Fibroblast of lung (primary cell): ENCODE data around the gene RAMP2. TPM values are rescaled to one million over a fixed set of nuclear protein-coding genes. Genes with fewer than 3 reads are reported as not detected.

ENCODE experiments used
- DNase-seq, 2 donors: peaks; one replicate each; pipeline versions ENCODE4 v3.0.0 to v3.0.0-alpha.2; 2010; ENCODE audit warnings: low read depth in 2 of 2
- H2AFZ ChIP-seq: 2 replicates; pipeline ENCODE4 v1.5.1; 2012; ENCODE audit warnings: low read length, control low read depth, inconsistent platforms
- H3K27ac ChIP-seq: 2 replicates; pipeline ENCODE4 v1.5.1; 2011; ENCODE audit warnings: low read length, control low read depth; ENCODE audit not compliant: insufficient read depth
- H3K27me3 ChIP-seq: 2 replicates; pipeline ENCODE4 v1.5.1; 2011; ENCODE audit warnings: mild to moderate bottlenecking, low read length; ENCODE audit not compliant: control insufficient read depth, insufficient read depth
- H3K36me3 ChIP-seq: 2 replicates; pipeline ENCODE4 v1.5.1; 2011; ENCODE audit warnings: low read length; ENCODE audit not compliant: control insufficient read depth, insufficient read depth
- H3K4me1 ChIP-seq: 2 replicates; pipeline ENCODE4 v1.5.1; 2011; ENCODE audit warnings: low read length; ENCODE audit not compliant: control insufficient read depth, insufficient read depth; ENCODE audit errors: extremely low read depth
- H3K4me2 ChIP-seq: 2 replicates; pipeline ENCODE4 v1.5.1; 2011; ENCODE audit warnings: low read length, control low read depth; ENCODE audit not compliant: insufficient read depth; ENCODE audit errors: extremely low read depth
- H3K4me3 ChIP-seq, 4 experiments: fragments of 200-600 bp in 1 of 4; sonication (generic) in 1 of 4; replicated peaks in 1 of 4; 2 replicates each; pipeline ENCODE4 v1.5.1; 2011 to 2016; ENCODE audit warnings: low read length in 4 of 4, low read depth in 3 of 4, mild to moderate bottlenecking in 3 of 4, control low read depth in 2 of 4, inconsistent platforms in 1 of 4, mixed read lengths in 1 of 4; ENCODE audit not compliant: insufficient read depth in 1 of 4; ENCODE audit errors: control extremely low read depth in 1 of 4
- H3K79me2 ChIP-seq: 2 replicates; pipeline ENCODE4 v1.5.1; 2012; ENCODE audit warnings: mild to moderate bottlenecking, low read length, inconsistent platforms; ENCODE audit not compliant: control insufficient read depth, insufficient read depth
- H3K9ac ChIP-seq: 2 replicates; pipeline ENCODE4 v1.5.1; 2011; ENCODE audit warnings: mild to moderate bottlenecking, low read length, control low read depth; ENCODE audit not compliant: insufficient read depth
- H3K9me3 ChIP-seq: 2 replicates; pipeline ENCODE4 v1.5.1; 2012; ENCODE audit warnings: low read depth, low read length; ENCODE audit not compliant: control insufficient read depth, insufficient read depth
- H4K20me1 ChIP-seq: 2 replicates; pipeline ENCODE4 v1.5.1; 2011; ENCODE audit warnings: low read length; ENCODE audit not compliant: control insufficient read depth, insufficient read depth; ENCODE audit errors: extremely low read depth
- CTCF ChIP-seq, 2 donors: IDR thresholded peaks in 1 of 2; conservative IDR thresholded peaks in 1 of 2; 1 replicate in 1 of 2; 2 replicates in 1 of 2; pipeline ENCODE4 v1.5.1; 2011 to 2012; ENCODE audit warnings: low read length in 2 of 2, control low read depth in 1 of 2, inconsistent platforms in 1 of 2, low read depth in 1 of 2, mild to moderate bottlenecking in 1 of 2
- EZH2 ChIP-seq: IDR thresholded peaks from 2 replicates; pipeline ENCODE4 v1.5.1; 2012; ENCODE audit warnings: low read length, control low read depth, mild to moderate bottlenecking; ENCODE audit errors: missing control alignments
- polyA minus RNA-seq: library from RNA; depleted of rRNA, polyadenylated mRNA; stranded (reverse); fragments of >200 nt; gene quantifications from 2 replicates; pipeline ENCODE4 v1.2.3, GENCODE V29; 2011; ENCODE audit warnings: low replicate concordance
- polyA plus RNA-seq, 2 donors: library from polyadenylated mRNA; depleted of rRNA in 1 of 2; stranded (reverse) in 1 of 2; unstranded in 1 of 2; fragments of >200 nt; gene quantifications; 2 replicates each; pipeline ENCODE4 v1.2.1, GENCODE V29; 2011 to 2012; ENCODE audit warnings: missing spikeins in 1 of 2
- total RNA-seq: library from RNA; depleted of rRNA; stranded (reverse); fragments of >200 nt; gene quantifications from 2 replicates; pipeline ENCODE4 v1.2.1, GENCODE V29; 2014

RAMP2 gene, protein sequence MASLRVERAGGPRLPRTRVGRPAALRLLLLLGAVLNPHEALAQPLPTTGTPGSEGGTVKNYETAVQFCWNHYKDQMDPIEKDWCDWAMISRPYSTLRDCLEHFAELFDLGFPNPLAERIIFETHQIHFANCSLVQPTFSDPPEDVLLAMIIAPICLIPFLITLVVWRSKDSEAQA
- total RNA-seq, result 0.17 and 0.26 TPM in 2 replicates
- polyA plus RNA-seq, result 0.17 and 0.45 TPM in 2 replicates
- 0.36 and 0.43 TPM in 2 replicates for polyA plus RNA-seq (2012)
- polyA minus RNA-seq, result 1.5 and 10.0 TPM in 2 replicates

DNA sequence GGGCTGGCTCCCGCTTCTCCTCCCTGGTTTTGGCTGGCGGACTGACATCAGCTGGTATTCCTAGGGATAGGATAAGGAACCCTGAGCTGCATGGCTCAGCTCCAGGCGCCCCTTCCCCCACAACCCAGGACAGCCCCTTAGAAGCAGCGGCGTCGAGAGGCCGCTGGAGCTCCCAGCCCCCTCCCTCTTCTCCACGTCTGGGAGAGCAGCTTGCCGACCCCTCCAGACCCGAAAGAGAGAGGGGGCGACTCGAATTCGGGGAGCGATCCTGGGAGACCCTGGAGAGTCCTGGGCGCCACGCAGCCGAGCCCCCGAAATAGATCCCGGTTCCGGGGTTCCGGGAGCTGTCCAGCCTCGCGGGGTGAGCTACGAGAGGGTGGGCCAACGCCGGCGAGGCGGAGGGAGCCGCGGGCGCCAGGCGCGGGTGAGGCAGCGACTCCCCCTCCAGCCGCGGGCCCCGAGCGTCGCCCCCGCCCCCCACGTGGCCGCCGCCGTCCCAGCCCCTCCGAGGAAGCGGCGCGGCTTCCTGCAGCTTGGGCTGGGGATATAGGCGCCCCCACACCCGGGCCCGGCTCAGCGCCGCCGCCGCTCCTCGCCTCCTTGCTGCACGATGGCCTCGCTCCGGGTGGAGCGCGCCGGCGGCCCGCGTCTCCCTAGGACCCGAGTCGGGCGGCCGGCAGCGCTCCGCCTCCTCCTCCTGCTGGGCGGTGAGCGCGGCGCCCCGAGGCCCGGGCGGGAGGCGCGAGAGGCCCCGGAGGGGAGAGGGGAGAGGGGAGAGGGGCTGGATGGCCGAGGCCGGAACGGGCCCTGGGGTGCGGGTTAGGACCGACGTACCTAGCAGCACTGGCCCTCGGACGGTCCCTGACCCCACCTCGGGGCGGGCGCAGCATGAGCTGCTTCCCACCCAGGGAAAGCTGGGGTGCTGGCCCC is at the start of gene RAMP2:
TSS of gene RAMP2 (plus strand) at position 576 of the 930 bp plus-strand sequence. CDS start at position 611, 35 bp downstream.
- H3K4me2 ChIP-seq, result peak within 1 kb of the TSS; percentile 59
- H3K27ac ChIP-seq, result no peak within 1 kb of the TSS
- H3K79me2 ChIP-seq, result no peaks in the 10 kb centered on the region
- peak within 1 kb of the TSS; percentile 26 for H2AFZ ChIP-seq
- H3K9ac ChIP-seq, result peak within 1 kb of the TSS; percentile 23
- no peaks in the 10 kb centered on the region for H3K4me1 ChIP-seq
- H3K36me3 ChIP-seq, result no peaks in the 10 kb centered on the region
- DNase-seq, result peak in 1 of 2 donors; percentile 10
- H4K20me1 ChIP-seq, result no peaks in the 10 kb centered on the region
- H3K4me3 ChIP-seq, result peak within 1 kb of the TSS in 2 of 4 experiments; percentile 29 to 43
- H3K9me3 ChIP-seq, result no peaks in the 10 kb centered on the region
- H3K27me3 ChIP-seq, result peaks cover 33% of the 10 kb centered on the region
- TF ChIP-seq CTCF (conservative IDR thresholded peaks at IDR 0.05 in 1 of 2, IDR thresholded peaks at IDR 0.05 in 1 of 2; ENCODE audit: low read depth in 1 of 2, low read length in 2 of 2) (no peak), EZH2 (peak; percentile 39)

GRCh38 chr17:42720996-42721583 is 39.9 kb upstream of the RAMP2 start:
- H3K27me3 ChIP-seq, result no peaks in the 10 kb centered on the region
- H3K9me3 ChIP-seq, result no peaks in the 10 kb centered on the region
- H3K4me2 ChIP-seq, result no peak overlapping the region
- H3K4me1 ChIP-seq, result no peaks in the 10 kb centered on the region
- H2AFZ ChIP-seq, result no peak overlapping the region
- H3K9ac ChIP-seq, result no peak overlapping the region
- no peak for TF ChIP-seq EZH2
- peak; percentile 58 to 67 for TF ChIP-seq CTCF (conservative IDR thresholded peaks at IDR 0.05 in 1 of 2, IDR thresholded peaks at IDR 0.05 in 1 of 2; ENCODE audit: low read depth in 1 of 2, low read length in 2 of 2)
- no peak overlapping the region for H3K27ac ChIP-seq
- no peak overlapping the region for H3K4me3 ChIP-seq
- H3K36me3 ChIP-seq, result peaks cover 10% of the 10 kb centered on the region
- no peaks in the 10 kb centered on the region for H4K20me1 ChIP-seq
- no peaks in the 10 kb centered on the region for H3K79me2 ChIP-seq
- DNase-seq, result peak; percentile 53 to 79

GRCh38 chr17:42723636-42724035 is 37.4 kb upstream of the RAMP2 start:
- H3K27ac ChIP-seq, result no peak overlapping the region
- TF ChIP-seq CTCF (conservative IDR thresholded peaks at IDR 0.05 in 1 of 2, IDR thresholded peaks at IDR 0.05 in 1 of 2; ENCODE audit: low read depth in 1 of 2, low read length in 2 of 2), result no peak
- no peak for TF ChIP-seq EZH2
- no peak overlapping the region for H3K9ac ChIP-seq
- no peaks in the 10 kb centered on the region for H3K9me3 ChIP-seq
- H3K4me3 ChIP-seq, result no peak overlapping the region
- H3K4me1 ChIP-seq, result no peaks in the 10 kb centered on the region
- H3K27me3 ChIP-seq, result no peaks in the 10 kb centered on the region
- no peaks in the 10 kb centered on the region for H3K79me2 ChIP-seq
- H3K36me3 ChIP-seq, result peaks cover 4% of the 10 kb centered on the region
- H3K4me2 ChIP-seq, result no peak overlapping the region
- no peak for DNase-seq
- no peak overlapping the region for H2AFZ ChIP-seq
- H4K20me1 ChIP-seq, result no peaks in the 10 kb centered on the region
